HEK293 (cell line): ENCODE data around the gene CNTNAP5.

Source experiments
- SP2 ChIP-seq: fragments of 450-650 bp; formaldehyde crosslinking; IDR thresholded peaks from 2 replicates; pipeline ENCODE4 v1.5.1; 2016; ENCODE audit warnings: missing biosample characterization, missing genetic modification characterization
- ZBTB8A ChIP-seq: fragments of 450-650 bp; formaldehyde crosslinking; IDR thresholded peaks from 2 replicates; pipeline ENCODE4 v1.5.1; 2016; ENCODE audit warnings: missing biosample characterization, missing genetic modification characterization
- ZNF24 ChIP-seq: fragments of 450-650 bp; formaldehyde crosslinking; IDR thresholded peaks from 2 replicates; pipeline ENCODE4 v1.5.1; 2016; ENCODE audit warnings: missing biosample characterization, missing genetic modification characterization
- ZNF274 ChIP-seq, 2 experiments: fragments of 200-500 bp in 1 of 2; fragments of 450-650 bp in 1 of 2; sonication (Bioruptor generic) in 1 of 2; formaldehyde crosslinking in 1 of 2; IDR thresholded peaks; 2 replicates each; pipeline versions ENCODE4 v1.5.1 to v1.6.1; 2014 to 2016; ENCODE audit warnings: borderline replicate concordance in 1 of 2, inconsistent platforms in 1 of 2, low read length in 1 of 2, missing biosample characterization in 1 of 2, missing genetic modification characterization in 1 of 2
- ZNF354C ChIP-seq: fragments of 450-650 bp; formaldehyde crosslinking; IDR thresholded peaks from 2 replicates; pipeline ENCODE4 v1.5.1; 2016; ENCODE audit warnings: missing biosample characterization, missing genetic modification characterization, low read depth, borderline replicate concordance
- ZNF555 ChIP-seq: fragments of 450-650 bp; formaldehyde crosslinking; conservative IDR thresholded peaks from 2 replicates; pipeline ENCODE4 v1.5.1; 2017; ENCODE audit warnings: missing biosample characterization, mild to moderate bottlenecking, missing genetic modification characterization, inconsistent platforms
- ZNF623 ChIP-seq: fragments of 450-650 bp; formaldehyde crosslinking; IDR thresholded peaks from 2 replicates; pipeline ENCODE4 v1.5.1; 2016; ENCODE audit warnings: missing biosample characterization, missing genetic modification characterization
- ZNF701 ChIP-seq: fragments of 450-650 bp; formaldehyde crosslinking; IDR thresholded peaks from 2 replicates; pipeline ENCODE4 v1.5.1; 2016; ENCODE audit warnings: missing biosample characterization, missing genetic modification characterization
- TF ChIP-seq, protein P1 (sequence below): fragments of 450-650 bp; formaldehyde crosslinking; IDR thresholded peaks from 2 replicates; pipeline ENCODE4 v1.5.1; 2016; ENCODE audit warnings: missing biosample characterization, missing genetic modification characterization
- TF ChIP-seq, protein P2 (sequence below): fragments of 450-650 bp; formaldehyde crosslinking; IDR thresholded peaks from 2 replicates; pipeline ENCODE4 v1.5.1; 2016; ENCODE audit warnings: missing biosample characterization, missing genetic modification characterization
- TF ChIP-seq, protein P3 (sequence below): fragments of 450-650 bp; formaldehyde crosslinking; IDR thresholded peaks from 2 replicates; pipeline ENCODE4 v1.5.1; 2016; ENCODE audit warnings: missing biosample characterization, missing genetic modification characterization
- TF ChIP-seq, protein P4 (sequence below): fragments of 450-650 bp; formaldehyde crosslinking; conservative IDR thresholded peaks from 2 replicates; pipeline ENCODE4 v1.5.1; 2016; ENCODE audit warnings: low read depth, missing biosample characterization, missing genetic modification characterization

DNA sequence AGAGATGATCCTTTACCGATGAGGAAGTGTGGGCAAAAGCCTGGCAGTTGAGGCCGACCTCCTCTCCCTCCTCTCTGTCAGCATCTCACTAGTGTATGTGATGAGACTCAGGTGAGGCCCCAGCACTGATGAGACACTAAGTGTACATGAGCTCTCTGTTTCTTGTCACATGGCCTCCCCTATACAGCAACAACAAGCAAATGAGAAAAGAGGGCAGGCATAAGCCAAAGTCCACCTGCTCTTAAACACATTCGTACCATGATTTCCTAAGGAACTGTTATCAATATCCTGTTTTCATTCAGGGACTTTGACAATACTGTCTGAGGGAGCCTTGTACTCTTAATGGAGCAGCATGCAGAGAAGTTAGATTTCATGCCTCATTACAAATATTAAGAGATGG lies 113.0 kb downstream of the CNTNAP5 start:
- TF ChIP-seq, protein P1, sequence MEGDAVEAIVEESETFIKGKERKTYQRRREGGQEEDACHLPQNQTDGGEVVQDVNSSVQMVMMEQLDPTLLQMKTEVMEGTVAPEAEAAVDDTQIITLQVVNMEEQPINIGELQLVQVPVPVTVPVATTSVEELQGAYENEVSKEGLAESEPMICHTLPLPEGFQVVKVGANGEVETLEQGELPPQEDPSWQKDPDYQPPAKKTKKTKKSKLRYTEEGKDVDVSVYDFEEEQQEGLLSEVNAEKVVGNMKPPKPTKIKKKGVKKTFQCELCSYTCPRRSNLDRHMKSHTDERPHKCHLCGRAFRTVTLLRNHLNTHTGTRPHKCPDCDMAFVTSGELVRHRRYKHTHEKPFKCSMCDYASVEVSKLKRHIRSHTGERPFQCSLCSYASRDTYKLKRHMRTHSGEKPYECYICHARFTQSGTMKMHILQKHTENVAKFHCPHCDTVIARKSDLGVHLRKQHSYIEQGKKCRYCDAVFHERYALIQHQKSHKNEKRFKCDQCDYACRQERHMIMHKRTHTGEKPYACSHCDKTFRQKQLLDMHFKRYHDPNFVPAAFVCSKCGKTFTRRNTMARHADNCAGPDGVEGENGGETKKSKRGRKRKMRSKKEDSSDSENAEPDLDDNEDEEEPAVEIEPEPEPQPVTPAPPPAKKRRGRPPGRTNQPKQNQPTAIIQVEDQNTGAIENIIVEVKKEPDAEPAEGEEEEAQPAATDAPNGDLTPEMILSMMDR = no peak
- TF ChIP-seq ZNF274 (IDR thresholded peaks at IDR 0.05; ENCODE audit: low read length) (no peak), ZNF274 (tag by site-specific recombination; IDR thresholded peaks at IDR 0.05; ENCODE audit: borderline replicate concordance) (no peak), ZNF701 (tag by site-specific recombination) (no peak), ZNF555 (no peak), SP2 (tag by site-specific recombination) (no peak), ZNF623 (tag by site-specific recombination) (no peak), ZNF24 (tag by site-specific recombination) (no peak), ZNF354C (tag by site-specific recombination) (no peak), ZBTB8A (tag by site-specific recombination) (no peak)
- TF ChIP-seq, protein P2, sequence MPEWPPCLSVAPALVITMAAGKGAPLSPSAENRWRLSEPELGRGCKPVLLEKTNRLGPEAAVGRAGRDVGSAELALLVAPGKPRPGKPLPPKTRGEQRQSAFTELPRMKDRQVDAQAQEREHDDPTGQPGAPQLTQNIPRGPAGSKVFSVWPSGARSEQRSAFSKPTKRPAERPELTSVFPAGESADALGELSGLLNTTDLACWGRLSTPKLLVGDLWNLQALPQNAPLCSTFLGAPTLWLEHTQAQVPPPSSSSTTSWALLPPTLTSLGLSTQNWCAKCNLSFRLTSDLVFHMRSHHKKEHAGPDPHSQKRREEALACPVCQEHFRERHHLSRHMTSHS (tag by site-specific recombination) = no peak
- TF ChIP-seq, protein P3, sequence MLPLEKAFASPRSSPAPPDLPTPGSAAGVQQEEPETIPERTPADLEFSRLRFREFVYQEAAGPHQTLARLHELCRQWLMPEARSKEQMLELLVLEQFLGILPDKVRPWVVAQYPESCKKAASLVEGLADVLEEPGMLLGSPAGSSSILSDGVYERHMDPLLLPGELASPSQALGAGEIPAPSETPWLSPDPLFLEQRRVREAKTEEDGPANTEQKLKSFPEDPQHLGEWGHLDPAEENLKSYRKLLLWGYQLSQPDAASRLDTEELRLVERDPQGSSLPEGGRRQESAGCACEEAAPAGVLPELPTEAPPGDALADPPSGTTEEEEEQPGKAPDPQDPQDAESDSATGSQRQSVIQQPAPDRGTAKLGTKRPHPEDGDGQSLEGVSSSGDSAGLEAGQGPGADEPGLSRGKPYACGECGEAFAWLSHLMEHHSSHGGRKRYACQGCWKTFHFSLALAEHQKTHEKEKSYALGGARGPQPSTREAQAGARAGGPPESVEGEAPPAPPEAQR (tag by site-specific recombination) = no peak
- TF ChIP-seq, protein P4, sequence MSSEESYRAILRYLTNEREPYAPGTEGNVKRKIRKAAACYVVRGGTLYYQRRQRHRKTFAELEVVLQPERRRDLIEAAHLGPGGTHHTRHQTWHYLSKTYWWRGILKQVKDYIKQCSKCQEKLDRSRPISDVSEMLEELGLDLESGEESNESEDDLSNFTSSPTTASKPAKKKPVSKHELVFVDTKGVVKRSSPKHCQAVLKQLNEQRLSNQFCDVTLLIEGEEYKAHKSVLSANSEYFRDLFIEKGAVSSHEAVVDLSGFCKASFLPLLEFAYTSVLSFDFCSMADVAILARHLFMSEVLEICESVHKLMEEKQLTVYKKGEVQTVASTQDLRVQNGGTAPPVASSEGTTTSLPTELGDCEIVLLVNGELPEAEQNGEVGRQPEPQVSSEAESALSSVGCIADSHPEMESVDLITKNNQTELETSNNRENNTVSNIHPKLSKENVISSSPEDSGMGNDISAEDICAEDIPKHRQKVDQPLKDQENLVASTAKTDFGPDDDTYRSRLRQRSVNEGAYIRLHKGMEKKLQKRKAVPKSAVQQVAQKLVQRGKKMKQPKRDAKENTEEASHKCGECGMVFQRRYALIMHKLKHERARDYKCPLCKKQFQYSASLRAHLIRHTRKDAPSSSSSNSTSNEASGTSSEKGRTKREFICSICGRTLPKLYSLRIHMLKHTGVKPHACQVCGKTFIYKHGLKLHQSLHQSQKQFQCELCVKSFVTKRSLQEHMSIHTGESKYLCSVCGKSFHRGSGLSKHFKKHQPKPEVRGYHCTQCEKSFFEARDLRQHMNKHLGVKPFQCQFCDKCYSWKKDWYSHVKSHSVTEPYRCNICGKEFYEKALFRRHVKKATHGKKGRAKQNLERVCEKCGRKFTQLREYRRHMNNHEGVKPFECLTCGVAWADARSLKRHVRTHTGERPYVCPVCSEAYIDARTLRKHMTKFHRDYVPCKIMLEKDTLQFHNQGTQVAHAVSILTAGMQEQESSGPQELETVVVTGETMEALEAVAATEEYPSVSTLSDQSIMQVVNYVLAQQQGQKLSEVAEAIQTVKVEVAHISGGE (tag by site-specific recombination) = no peak
